ENCODE data around the gene KCNJ16.

The KCNJ16 gene

DNA sequence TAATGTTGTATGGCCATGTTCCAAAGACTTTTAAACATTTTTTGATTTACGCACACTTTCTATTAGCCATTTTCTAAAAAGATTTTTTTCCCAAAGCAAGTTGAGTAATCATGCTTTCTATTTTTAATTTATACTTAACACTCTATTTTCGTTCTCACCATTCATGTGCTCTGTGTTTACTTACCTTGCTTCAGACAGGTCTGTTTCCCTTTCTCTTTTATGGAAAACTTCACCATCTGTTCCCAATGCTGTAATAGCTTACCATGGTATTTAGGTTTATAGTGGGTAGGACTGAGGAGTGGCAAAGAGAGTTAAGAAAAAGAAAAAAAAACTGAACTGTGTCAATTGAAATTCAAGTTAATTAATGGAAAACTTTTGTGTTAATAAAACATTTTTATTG lies 37.5 kb upstream of the KCNJ16 start:
- TF ChIP-seq EZH2phosphoT487 (IDR thresholded peaks at IDR 0.05; ENCODE audit: borderline replicate concordance) = no peak
- TF ChIP-seq, protein P1, sequence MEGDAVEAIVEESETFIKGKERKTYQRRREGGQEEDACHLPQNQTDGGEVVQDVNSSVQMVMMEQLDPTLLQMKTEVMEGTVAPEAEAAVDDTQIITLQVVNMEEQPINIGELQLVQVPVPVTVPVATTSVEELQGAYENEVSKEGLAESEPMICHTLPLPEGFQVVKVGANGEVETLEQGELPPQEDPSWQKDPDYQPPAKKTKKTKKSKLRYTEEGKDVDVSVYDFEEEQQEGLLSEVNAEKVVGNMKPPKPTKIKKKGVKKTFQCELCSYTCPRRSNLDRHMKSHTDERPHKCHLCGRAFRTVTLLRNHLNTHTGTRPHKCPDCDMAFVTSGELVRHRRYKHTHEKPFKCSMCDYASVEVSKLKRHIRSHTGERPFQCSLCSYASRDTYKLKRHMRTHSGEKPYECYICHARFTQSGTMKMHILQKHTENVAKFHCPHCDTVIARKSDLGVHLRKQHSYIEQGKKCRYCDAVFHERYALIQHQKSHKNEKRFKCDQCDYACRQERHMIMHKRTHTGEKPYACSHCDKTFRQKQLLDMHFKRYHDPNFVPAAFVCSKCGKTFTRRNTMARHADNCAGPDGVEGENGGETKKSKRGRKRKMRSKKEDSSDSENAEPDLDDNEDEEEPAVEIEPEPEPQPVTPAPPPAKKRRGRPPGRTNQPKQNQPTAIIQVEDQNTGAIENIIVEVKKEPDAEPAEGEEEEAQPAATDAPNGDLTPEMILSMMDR (conservative IDR thresholded peaks at IDR 0.05; ENCODE audit: low read length) = no peak
- no peak overlapping the region for H3K9ac ChIP-seq (ENCODE audit: low read depth, low read length, poor library complexity, severe bottlenecking)
- H3K9me2 ChIP-seq (replicated peaks; ENCODE audit: low read depth, low read length) = no peaks in the 10 kb centered on the region
- no peaks in the 10 kb centered on the region for H3K79me2 ChIP-seq (ENCODE audit: insufficient read depth, low read length)
- no peak overlapping the region for H3K4me3 ChIP-seq (ENCODE audit: low read length, poor library complexity, severe bottlenecking)
- no peak overlapping the region for H3K4me2 ChIP-seq (ENCODE audit: low read depth, low read length, poor library complexity, severe bottlenecking)
- H3K27me3 ChIP-seq (ENCODE audit: insufficient read depth, low read length, poor library complexity, severe bottlenecking) = no peaks in the 10 kb centered on the region
- H2AFZ ChIP-seq (ENCODE audit: low read length) = no peak overlapping the region
- no peaks in the 10 kb centered on the region for H3K9me3 ChIP-seq (ENCODE audit: insufficient read depth, low read depth, low read length)
- H3K36me3 ChIP-seq (ENCODE audit: insufficient read depth, low read length) = no peaks in the 10 kb centered on the region
- H4K20me1 ChIP-seq (ENCODE audit: insufficient read depth, low read length, poor library complexity, severe bottlenecking) = no peaks in the 10 kb centered on the region
- peaks cover 10% of the 10 kb centered on the region for H3K4me1 ChIP-seq (ENCODE audit: insufficient read depth, low read length, poor library complexity, severe bottlenecking)
- H3F3A ChIP-seq (ENCODE audit: low read depth) = 0 out of 2 replicates have a peak, but pooled peaks cover 3% of the 10 kb centered on the region

DNA sequence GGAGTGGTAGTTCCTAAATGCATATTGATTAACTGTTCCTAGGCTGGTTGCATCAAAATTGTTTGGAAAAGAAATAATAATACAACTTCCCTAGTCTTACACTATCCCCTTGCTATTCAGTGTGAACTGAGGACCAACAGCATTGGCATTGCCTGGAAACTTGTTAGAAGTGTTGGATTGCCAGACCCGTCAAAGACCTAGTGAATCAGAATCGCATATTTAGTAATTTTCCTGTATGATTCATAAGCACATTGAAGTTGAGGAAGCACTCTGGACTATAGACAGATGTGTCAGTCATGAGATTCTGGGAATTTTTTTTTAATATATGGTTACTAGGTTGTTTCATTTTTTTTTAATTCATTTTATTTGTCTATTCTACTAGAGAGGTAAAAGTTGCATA lies 34.7 kb upstream of the KCNJ16 start:
- no peaks in the 10 kb centered on the region for H3K4me1 ChIP-seq (ENCODE audit: insufficient read depth, low read length, poor library complexity, severe bottlenecking)
- no peak overlapping the region for H3K4me2 ChIP-seq (ENCODE audit: low read depth, low read length, poor library complexity, severe bottlenecking)
- no peak overlapping the region for H3K4me3 ChIP-seq (ENCODE audit: low read length, poor library complexity, severe bottlenecking)
- no peaks in the 10 kb centered on the region for H4K20me1 ChIP-seq (ENCODE audit: insufficient read depth, low read length, poor library complexity, severe bottlenecking)
- no peaks in the 10 kb centered on the region for H3K79me2 ChIP-seq (ENCODE audit: insufficient read depth, low read length)
- H3K9me3 ChIP-seq (ENCODE audit: insufficient read depth, low read depth, low read length) = no peaks in the 10 kb centered on the region
- no peak overlapping the region for H2AFZ ChIP-seq (ENCODE audit: low read length)
- no peak overlapping the region for H3K9ac ChIP-seq (ENCODE audit: low read depth, low read length, poor library complexity, severe bottlenecking)
- no peaks in the 10 kb centered on the region for H3K36me3 ChIP-seq (ENCODE audit: insufficient read depth, low read length)
- no peaks in the 10 kb centered on the region for H3F3A ChIP-seq (ENCODE audit: low read depth)
- TF ChIP-seq, protein P1 (conservative IDR thresholded peaks at IDR 0.05; ENCODE audit: low read length) = no peak
- TF ChIP-seq EZH2phosphoT487 (IDR thresholded peaks at IDR 0.05; ENCODE audit: borderline replicate concordance) = no peak
- no peaks in the 10 kb centered on the region for H3K27me3 ChIP-seq (ENCODE audit: insufficient read depth, low read length, poor library complexity, severe bottlenecking)
- H3K9me2 ChIP-seq (replicated peaks; ENCODE audit: low read depth, low read length) = no peaks in the 10 kb centered on the region; the same call in 1 of the 2 replicates

DNA sequence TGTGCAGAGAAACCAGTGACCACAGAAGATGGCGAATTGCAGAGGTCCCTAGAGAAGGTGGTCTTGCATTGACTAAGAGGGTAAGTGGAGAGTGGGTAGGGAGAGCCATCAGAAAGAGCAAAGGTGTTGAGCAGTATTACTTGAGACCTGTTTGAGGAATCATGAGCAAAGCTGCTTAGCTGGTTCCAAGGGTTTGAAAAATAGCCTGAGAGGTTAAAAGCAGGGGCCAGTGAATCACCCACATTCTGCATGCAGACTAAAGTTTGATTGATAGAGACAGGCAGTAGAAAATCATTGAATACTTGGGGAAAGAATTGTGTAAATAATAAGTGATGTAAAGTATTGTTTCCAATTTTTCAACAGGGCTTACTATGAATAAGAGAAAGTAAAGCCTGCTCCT lies 34.0 kb upstream of the KCNJ16 start:
- Histone ChIP-seq H3K9ac (ENCODE audit: low read depth, low read length, poor library complexity, severe bottlenecking) (no peak overlapping the region), H3K9me2 (replicated peaks; ENCODE audit: low read depth, low read length) (no peaks in the 10 kb centered on the region; the same call in 1 of the 2 replicates), H4K20me1 (ENCODE audit: insufficient read depth, low read length, poor library complexity, severe bottlenecking) (no peaks in the 10 kb centered on the region), H3K9me3 (ENCODE audit: insufficient read depth, low read depth, low read length) (no peaks in the 10 kb centered on the region), H3K4me1 (ENCODE audit: insufficient read depth, low read length, poor library complexity, severe bottlenecking) (no peaks in the 10 kb centered on the region), H3K27me3 (ENCODE audit: insufficient read depth, low read length, poor library complexity, severe bottlenecking) (no peaks in the 10 kb centered on the region), H2AFZ (ENCODE audit: low read length) (no peak overlapping the region), H3K4me2 (ENCODE audit: low read depth, low read length, poor library complexity, severe bottlenecking) (no peak overlapping the region), H3K79me2 (ENCODE audit: insufficient read depth, low read length) (no peaks in the 10 kb centered on the region), H3F3A (ENCODE audit: low read depth) (no peaks in the 10 kb centered on the region), H3K36me3 (ENCODE audit: insufficient read depth, low read length) (no peaks in the 10 kb centered on the region), H3K4me3 (ENCODE audit: low read length, poor library complexity, severe bottlenecking) (no peak overlapping the region)
- TF ChIP-seq, protein P1 (conservative IDR thresholded peaks at IDR 0.05; ENCODE audit: low read length) = no peak
- TF ChIP-seq EZH2phosphoT487 (IDR thresholded peaks at IDR 0.05; ENCODE audit: borderline replicate concordance) = no peak

Measured in Loucy (cell line).